Ascending aorta (tissue), 2 donors: Measurements from ENCODE around the gene MYO6. TPM values are rescaled to one million over a fixed set of nuclear protein-coding genes. Genes with fewer than 3 reads are reported as not detected.
A peak's percentile ranks its signal among the peaks of the same experiment; 100 is the strongest.

Source experiments
- DNase-seq, 2 donors: peaks; one replicate each; pipeline ENCODE4 v3.0.0-alpha.2; 2019; ENCODE audit warnings: low spot score in 2 of 2
- H3K27ac ChIP-seq, 2 donors: fragments of 200-600 bp; sonication (generic); one replicate each; pipeline ENCODE4 v1.5.1; 2016 to 2017; ENCODE audit warnings: mild to moderate bottlenecking in 1 of 2
- H3K27me3 ChIP-seq: fragments of 200-600 bp; sonication (generic); one replicate; pipeline ENCODE4 v1.5.1; 2017
- H3K36me3 ChIP-seq, 2 donors: fragments of 200-600 bp; sonication (generic); one replicate each; pipeline ENCODE4 v1.5.1; 2016
- H3K4me1 ChIP-seq, 2 donors: fragments of 200-600 bp; sonication (generic); one replicate each; pipeline ENCODE4 v1.5.1; 2016 to 2017; ENCODE audit warnings: mild to moderate bottlenecking in 1 of 2
- H3K4me3 ChIP-seq, 2 donors: fragments of 200-600 bp; sonication (generic); one replicate each; pipeline ENCODE4 v1.5.1; 2016 to 2017; ENCODE audit warnings: mild to moderate bottlenecking in 1 of 2
- H3K9me3 ChIP-seq, 2 donors: fragments of 200-600 bp; sonication (generic); one replicate each; pipeline ENCODE4 v1.5.1; 2016
- intact Hi-C: fragments of 100-400 bp; cut with DNase I; formaldehyde crosslinking; loops from one replicate; pipeline ENCODE4 v1.15.1; 2023
- total RNA-seq: library from RNA; depleted of rRNA; stranded (reverse); fragments of >200 nt; gene quantifications from one replicate; pipeline ENCODE4 v1.1.0, GENCODE V29; 2016
- TF ChIP-seq, protein P1 (sequence below), 3 experiments: fragments of 200-600 bp in 2 of 3; fragments of 450-650 bp in 1 of 3; sonication (generic) in 2 of 3; IDR thresholded peaks; one replicate each; pipeline ENCODE4 v1.5.1; 2016 to 2019; ENCODE audit warnings: antibody characterized with exemption in 3 of 3, mild to moderate bottlenecking in 1 of 3, moderate library complexity in 1 of 3

MYO6 gene
- total RNA-seq, 1 donor from 2014 or later: 3.7 TPM

DNA sequence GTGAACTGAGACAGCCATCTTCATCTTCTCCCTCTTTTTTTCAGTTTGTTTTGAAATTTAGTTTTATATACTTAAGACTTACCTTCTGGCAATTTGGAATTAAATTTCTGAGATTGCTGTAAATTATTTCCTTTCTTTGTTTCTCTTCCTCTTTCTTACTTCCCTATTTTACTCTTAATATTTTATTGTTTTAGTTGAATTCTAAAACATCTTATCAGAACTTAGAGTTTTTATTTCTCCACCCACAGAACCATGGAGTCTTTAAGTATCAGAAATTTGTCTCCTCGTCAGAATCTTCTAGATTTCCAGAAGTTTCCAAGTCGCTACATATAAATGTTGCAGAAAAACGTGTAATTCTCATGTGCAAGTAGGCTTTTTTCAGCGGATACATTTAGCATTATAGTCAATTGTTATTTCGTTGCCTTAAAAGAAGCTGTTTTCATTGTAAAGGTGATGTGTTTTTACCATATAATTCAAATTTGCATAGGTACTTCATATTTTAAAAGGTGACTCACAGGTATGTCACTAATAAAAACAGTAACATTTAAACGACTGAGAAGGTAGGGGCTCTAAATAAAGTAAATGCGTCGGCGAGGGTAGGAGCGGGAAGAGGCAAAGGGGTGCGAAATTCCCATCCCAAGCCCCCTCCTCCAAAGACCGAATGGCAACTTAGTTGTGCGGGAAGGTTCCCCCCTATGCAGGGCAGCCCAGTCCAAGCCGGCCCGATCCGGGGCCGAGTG, 866 bp upstream of the MYO6 start:
- Histone ChIP-seq H3K9me3 (no peaks in the 10 kb centered on the region), H3K27me3 (no peaks in the 10 kb centered on the region), H3K36me3 (no peaks in the 10 kb centered on the region), H3K4me1 (no peaks in the 10 kb centered on the region), H3K27ac (peak overlapping the region; percentile 70 to 82), H3K4me3 (peak overlapping the region; percentile 92 to 95)
- intact Hi-C loops: no loop called here
- TF ChIP-seq, protein P1, sequence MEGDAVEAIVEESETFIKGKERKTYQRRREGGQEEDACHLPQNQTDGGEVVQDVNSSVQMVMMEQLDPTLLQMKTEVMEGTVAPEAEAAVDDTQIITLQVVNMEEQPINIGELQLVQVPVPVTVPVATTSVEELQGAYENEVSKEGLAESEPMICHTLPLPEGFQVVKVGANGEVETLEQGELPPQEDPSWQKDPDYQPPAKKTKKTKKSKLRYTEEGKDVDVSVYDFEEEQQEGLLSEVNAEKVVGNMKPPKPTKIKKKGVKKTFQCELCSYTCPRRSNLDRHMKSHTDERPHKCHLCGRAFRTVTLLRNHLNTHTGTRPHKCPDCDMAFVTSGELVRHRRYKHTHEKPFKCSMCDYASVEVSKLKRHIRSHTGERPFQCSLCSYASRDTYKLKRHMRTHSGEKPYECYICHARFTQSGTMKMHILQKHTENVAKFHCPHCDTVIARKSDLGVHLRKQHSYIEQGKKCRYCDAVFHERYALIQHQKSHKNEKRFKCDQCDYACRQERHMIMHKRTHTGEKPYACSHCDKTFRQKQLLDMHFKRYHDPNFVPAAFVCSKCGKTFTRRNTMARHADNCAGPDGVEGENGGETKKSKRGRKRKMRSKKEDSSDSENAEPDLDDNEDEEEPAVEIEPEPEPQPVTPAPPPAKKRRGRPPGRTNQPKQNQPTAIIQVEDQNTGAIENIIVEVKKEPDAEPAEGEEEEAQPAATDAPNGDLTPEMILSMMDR (IDR thresholded peaks at IDR 0.05): no peak
- DNase-seq: no peak

DNA sequence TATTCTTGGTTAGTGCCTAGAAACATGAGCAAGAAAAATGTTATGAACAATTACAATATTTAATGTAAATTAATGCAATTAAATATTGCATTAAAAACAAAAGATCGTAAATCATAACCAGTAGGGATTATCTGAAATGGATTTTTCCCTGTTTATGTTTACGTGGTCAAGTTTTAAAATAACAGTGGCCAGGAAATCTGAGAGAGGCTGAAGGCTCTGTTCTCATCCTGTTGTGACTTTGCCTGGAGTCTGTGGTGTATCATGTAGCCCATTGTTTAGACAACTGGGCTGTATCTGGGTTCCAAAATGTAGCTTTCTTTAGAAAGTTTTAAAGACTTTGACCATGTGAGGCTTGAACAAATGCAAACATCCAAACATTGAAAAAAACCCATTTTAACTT, 2.4 kb downstream of the MYO6 start:
- Histone ChIP-seq H3K4me3 (no peak overlapping the region), H3K27me3 (no peaks in the 10 kb centered on the region), H3K27ac (no peak overlapping the region), H3K4me1 (peaks cover 0 to 6% of the 10 kb centered on the region in 2 donors), H3K36me3 (no peaks in the 10 kb centered on the region), H3K9me3 (no peaks in the 10 kb centered on the region)
- TF ChIP-seq, protein P1 (IDR thresholded peaks at IDR 0.05): no peak
- intact Hi-C loops: no loop called here
- DNase-seq: no peak

DNA sequence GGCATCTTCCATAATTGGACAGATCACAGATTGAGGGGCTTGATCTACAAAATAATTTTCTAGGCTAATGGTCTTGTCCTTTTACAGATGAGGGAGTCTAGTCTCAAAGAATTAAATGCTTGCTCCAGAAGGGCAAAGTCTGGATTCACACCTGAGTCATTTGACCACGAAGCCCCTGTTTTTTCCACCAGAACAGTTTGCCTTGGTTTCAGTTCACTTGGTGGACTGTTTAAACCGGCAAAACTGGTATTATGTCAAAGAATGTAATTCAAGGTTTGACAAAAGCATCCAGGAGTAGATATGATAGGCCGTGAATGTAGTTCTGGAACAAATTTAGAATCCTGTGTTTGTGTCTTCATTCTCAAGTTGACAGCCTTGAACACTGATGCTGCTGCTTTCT, 3.3 kb downstream of the MYO6 start:
- H3K4me3 ChIP-seq: peak overlapping the region in 1 of 2 donors; percentile 7
- intact Hi-C loops: no loop called here
- H3K4me1 ChIP-seq: peaks cover 0 to 6% of the 10 kb centered on the region in 2 donors
- H3K27ac ChIP-seq: peak overlapping the region in 1 of 2 donors; percentile 33
- H3K27me3 ChIP-seq: no peaks in the 10 kb centered on the region
- no peak for DNase-seq
- TF ChIP-seq, protein P1 (IDR thresholded peaks at IDR 0.05): no peak
- H3K36me3 ChIP-seq: no peaks in the 10 kb centered on the region
- no peaks in the 10 kb centered on the region for H3K9me3 ChIP-seq

DNA sequence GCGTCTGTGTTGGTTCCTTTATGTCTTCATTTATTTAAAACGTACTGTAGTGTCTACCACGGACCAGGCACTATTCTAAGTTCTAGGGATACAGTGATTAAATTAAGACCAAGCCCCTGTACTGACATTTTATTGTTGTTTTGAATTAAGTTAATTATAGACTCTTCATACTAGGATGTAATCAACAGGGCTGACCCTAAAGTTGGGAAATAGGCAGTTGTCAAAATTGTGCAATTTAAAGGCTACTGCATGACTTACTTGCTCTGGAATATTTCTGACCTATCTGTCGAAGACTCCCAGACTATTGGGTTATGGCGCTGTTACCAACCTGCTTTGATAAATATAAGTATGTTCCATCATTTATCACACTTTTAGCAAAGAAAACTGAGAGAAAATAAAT, 6.7 kb downstream of the MYO6 start:
- no peak for DNase-seq
- no peaks in the 10 kb centered on the region for H3K9me3 ChIP-seq
- intact Hi-C loops: no loop called here
- H3K4me3 ChIP-seq: no peak overlapping the region
- H3K27ac ChIP-seq: no peak overlapping the region
- TF ChIP-seq, protein P1 (IDR thresholded peaks at IDR 0.05): no peak
- H3K27me3 ChIP-seq: no peaks in the 10 kb centered on the region
- H3K36me3 ChIP-seq: no peaks in the 10 kb centered on the region
- peaks cover 0 to 6% of the 10 kb centered on the region in 2 donors for H3K4me1 ChIP-seq

DNA sequence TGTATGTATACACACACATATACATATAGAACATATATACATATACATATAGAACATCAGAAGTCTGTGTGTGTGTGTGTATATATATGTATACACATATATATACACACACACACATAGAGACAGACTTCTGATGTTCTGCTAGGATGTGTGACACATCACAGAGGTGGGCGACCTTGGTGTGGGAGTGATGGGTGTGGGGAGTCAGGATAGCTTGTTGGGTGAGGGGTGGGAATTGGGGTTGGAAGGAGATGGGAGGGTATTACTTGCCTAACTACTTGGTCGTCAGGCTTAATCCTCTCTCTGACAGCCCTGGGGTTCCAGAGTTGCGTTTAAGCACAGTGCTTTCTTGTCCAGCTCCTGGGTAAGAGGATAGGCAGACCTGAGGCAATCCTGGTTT, 8.3 kb downstream of the MYO6 start:
- no peaks in the 10 kb centered on the region for H3K27me3 ChIP-seq
- no peaks in the 10 kb centered on the region for H3K9me3 ChIP-seq
- H3K36me3 ChIP-seq: no peaks in the 10 kb centered on the region
- no peak overlapping the region for H3K27ac ChIP-seq
- DNase-seq: no peak
- peaks cover 0 to 6% of the 10 kb centered on the region in 2 donors for H3K4me1 ChIP-seq
- no peak overlapping the region for H3K4me3 ChIP-seq
- intact Hi-C loops: no loop called here
- TF ChIP-seq, protein P1 (IDR thresholded peaks at IDR 0.05): no peak
